Progenitor cell of endocrine pancreas (in vitro differentiated cells): ENCODE results near the gene CNNM4. TPM values are rescaled to one million over a fixed set of nuclear protein-coding genes. Genes with fewer than 3 reads are reported as not detected.

Experiments used
- DNase-seq: peaks from one replicate; pipeline ENCODE4 v3.0.0; 2021; ENCODE audit warnings: low spot score; ENCODE audit not compliant: unreplicated experiment
- H3K27ac Mint-ChIP-seq: 2 replicates; pipeline ENCODE4 v1.8.0; 2021; ENCODE audit warnings: mild to moderate bottlenecking, moderate library complexity, mixed read lengths
- H3K27me3 Mint-ChIP-seq: 2 replicates; pipeline ENCODE4 v1.8.0; 2021; ENCODE audit warnings: mixed read lengths
- H3K36me3 Mint-ChIP-seq: 2 replicates; pipeline ENCODE4 v1.8.0; 2022; ENCODE audit warnings: mixed read lengths; ENCODE audit not compliant: insufficient read depth
- H3K4me1 Mint-ChIP-seq: 2 replicates; pipeline ENCODE4 v1.8.0; 2021; ENCODE audit warnings: low read depth, mixed read lengths
- H3K4me3 Mint-ChIP-seq: 2 replicates; pipeline ENCODE4 v1.8.0; 2021; ENCODE audit warnings: low read depth, mild to moderate bottlenecking, moderate library complexity, mixed read lengths
- H3K9me3 Mint-ChIP-seq: 2 replicates; pipeline ENCODE4 v1.8.0; 2021; ENCODE audit warnings: low read depth, mixed read lengths
- CTCF ChIP-seq: fragments of 200-600 bp; sonication (generic); IDR thresholded peaks from one replicate; pipeline ENCODE4 v1.5.0; 2021; ENCODE audit warnings: antibody characterized with exemption, mild to moderate bottlenecking; ENCODE audit not compliant: unreplicated experiment
- total RNA-seq: library from RNA; stranded (reverse); gene quantifications from 2 replicates; pipeline ENCODE4 v1.2.1, GENCODE V29; 2021

The CNNM4 gene
- total RNA-seq, 1 donor from 2014 or later: 11.1 TPM

GRCh38 chr2:96727431-96727830 lies 33.3 kb upstream of the CNNM4 start:
- no peak for DNase-seq
- Mint-ChIP-seq H3K27ac (no peak overlapping the region), H3K9me3 (no peaks in the 10 kb centered on the region), H3K27me3 (no peaks in the 10 kb centered on the region), H3K4me1 (no peaks in the 10 kb centered on the region), H3K36me3 (peaks cover 25% of the 10 kb centered on the region), H3K4me3 (no peak overlapping the region)
- no peak for TF ChIP-seq CTCF

DNA sequence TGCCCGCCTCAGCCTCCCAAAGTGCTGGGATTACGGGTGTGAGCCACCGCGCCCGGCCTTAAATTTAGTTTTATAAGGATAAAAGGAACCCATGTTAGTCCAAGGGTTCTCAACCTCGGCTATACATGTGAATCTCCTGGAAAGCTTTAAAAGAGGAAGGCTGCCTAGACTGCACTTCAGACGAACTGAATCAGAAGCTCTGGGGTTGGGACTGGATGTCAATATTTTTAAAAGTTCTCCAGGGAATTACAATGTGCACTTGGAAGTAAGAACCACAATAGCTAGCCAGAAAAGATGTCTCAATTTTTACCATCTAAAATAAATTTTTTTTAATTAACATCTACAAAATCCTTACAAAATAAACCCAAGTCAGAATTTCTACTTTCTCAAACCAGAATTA lies 31.0 kb upstream of the CNNM4 start:
- TF ChIP-seq CTCF: no peak
- Mint-ChIP-seq H3K4me3 (no peak overlapping the region), H3K27me3 (no peaks in the 10 kb centered on the region), H3K9me3 (no peaks in the 10 kb centered on the region), H3K27ac (no peak overlapping the region), H3K4me1 (no peaks in the 10 kb centered on the region), H3K36me3 (peaks cover 28% of the 10 kb centered on the region)
- DNase-seq: no peak

GRCh38 chr2:96730212-96730611 lies 30.5 kb upstream of the CNNM4 start:
- Mint-ChIP-seq H3K36me3 (peaks cover 31% of the 10 kb centered on the region), H3K4me3 (no peak overlapping the region), H3K9me3 (no peaks in the 10 kb centered on the region), H3K27me3 (no peaks in the 10 kb centered on the region), H3K4me1 (no peaks in the 10 kb centered on the region), H3K27ac (no peak overlapping the region)
- DNase-seq: no peak
- no peak for TF ChIP-seq CTCF

DNA sequence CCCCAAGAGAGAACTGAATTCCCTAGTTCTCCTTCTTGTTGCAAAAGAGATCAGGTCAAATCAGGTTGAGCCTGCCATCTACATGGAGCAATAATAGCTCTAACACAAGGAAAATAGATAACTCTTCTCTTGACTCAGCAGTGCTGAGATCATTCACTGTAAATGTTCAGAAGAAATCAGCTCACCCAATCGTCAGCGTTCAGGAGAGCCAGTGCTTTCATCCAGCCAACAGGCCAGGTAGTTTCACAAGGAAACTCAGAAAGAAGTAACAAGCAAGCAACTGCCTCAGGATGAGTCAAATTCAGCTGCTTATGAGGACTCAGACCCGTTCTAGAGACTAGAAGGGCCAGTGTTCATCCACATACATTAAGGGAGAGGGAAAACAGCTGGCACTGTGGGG lies 26.8 kb upstream of the CNNM4 start:
- Mint-ChIP-seq H3K4me1 (peaks cover 4% of the 10 kb centered on the region), H3K36me3 (peaks cover 23% of the 10 kb centered on the region), H3K27me3 (no peaks in the 10 kb centered on the region), H3K27ac (no peak overlapping the region), H3K9me3 (no peaks in the 10 kb centered on the region), H3K4me3 (no peak overlapping the region)
- no peak for TF ChIP-seq CTCF
- DNase-seq: no peak

DNA sequence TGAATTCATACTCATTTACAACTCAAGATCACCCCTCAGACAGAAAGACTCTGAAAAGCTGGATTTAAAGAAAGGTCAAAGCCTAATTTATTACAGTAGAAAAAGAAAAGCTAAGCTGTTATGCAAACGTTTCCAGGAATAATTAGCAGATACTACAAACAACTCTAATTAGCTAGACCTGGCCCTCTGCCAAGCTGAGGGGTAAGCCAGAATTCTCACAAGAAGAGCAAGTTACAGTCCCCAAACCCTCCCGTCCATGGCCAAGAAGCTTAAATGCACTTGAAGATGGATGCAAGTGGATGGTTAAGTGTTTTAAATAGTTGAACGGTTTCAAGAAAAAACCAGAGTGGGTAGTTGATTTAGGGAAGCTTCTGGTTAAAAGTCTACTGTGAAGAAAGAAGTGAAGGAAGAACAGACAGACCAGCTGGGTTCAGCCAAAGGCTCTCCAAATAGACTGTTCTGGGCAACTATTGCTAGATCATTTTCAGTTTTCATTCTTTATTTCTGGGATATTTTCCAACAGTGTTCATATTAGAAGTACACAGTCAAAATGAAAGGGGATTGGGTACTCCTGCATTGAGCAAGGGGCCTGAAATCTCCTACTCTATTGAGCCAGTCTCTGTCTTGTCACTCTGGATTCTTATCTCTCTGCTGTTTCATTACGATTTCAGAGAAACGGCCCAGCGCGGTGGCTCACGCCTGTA lies 25.7 kb upstream of the CNNM4 start:
- Mint-ChIP-seq H3K27ac (peak overlapping the region; percentile 24), H3K27me3 (no peaks in the 10 kb centered on the region), H3K4me3 (no peak overlapping the region), H3K36me3 (peaks cover 23% of the 10 kb centered on the region), H3K4me1 (peaks cover 13% of the 10 kb centered on the region), H3K9me3 (no peaks in the 10 kb centered on the region)
- TF ChIP-seq CTCF: no peak
- DNase-seq: no peak
